PFSK-1 (cell line): Measurements from ENCODE around the gene BCLAF1.

Experiments used
- FOXP2 ChIP-seq: optimal IDR thresholded peaks from 2 replicates; pipeline ENCODE3; 2011; ENCODE audit warnings: borderline replicate concordance, control low read depth, inconsistent platforms; ENCODE audit not compliant: insufficient read depth; ENCODE audit errors: extremely low read length, extremely low read depth
- POLR2AphosphoS5 ChIP-seq: IDR thresholded peaks from 2 replicates; pipeline ENCODE4 v1.6.1; 2012; ENCODE audit warnings: low read depth, mild to moderate bottlenecking, control low read depth, low read length, moderate library complexity
- SIN3A ChIP-seq: IDR thresholded peaks from 2 replicates; pipeline ENCODE4 v1.6.1; 2012; ENCODE audit warnings: mild to moderate bottlenecking, low read length, moderate library complexity, borderline replicate concordance; ENCODE audit not compliant: insufficient read depth
- TAF1 ChIP-seq: IDR thresholded peaks from 2 replicates; pipeline ENCODE4 v1.6.1; 2012; ENCODE audit warnings: low read length, control low read depth, borderline replicate concordance; ENCODE audit not compliant: insufficient read depth
- TF ChIP-seq, protein P1 (sequence below), 2 experiments: IDR thresholded peaks; 2 replicates each; pipeline versions ENCODE4 v1.6.1 to v1.8.0; 2011 to 2012; ENCODE audit warnings: low read depth in 2 of 2, low read length in 2 of 2, control low read depth in 1 of 2, inconsistent platforms in 1 of 2, mild to moderate bottlenecking in 1 of 2, moderate library complexity in 1 of 2; ENCODE audit not compliant: insufficient read depth in 1 of 2

The BCLAF1 gene

DNA sequence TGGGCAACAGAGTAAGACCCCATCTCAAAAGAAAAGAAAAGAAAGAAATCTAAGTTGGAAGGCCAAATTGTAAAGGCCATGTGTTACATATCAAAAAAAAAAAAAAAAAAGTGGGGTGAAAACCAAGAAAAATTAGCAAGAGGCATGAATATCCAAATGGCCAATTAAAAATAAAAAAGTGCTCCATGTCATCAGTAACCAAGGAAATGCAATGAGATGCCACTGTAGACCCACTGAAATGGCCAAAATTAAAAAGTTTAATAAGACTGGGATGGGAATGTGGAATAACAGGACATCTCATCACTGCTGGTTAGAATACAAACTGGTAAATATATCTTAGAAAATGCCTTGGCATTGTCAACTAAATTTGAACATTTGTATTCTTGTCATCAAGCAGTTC is 30.1 kb upstream of the BCLAF1 start:
- TF ChIP-seq SIN3A = no peak
- TF ChIP-seq FOXP2 = no peak
- no peak for TF ChIP-seq TAF1
- TF ChIP-seq, protein P1, sequence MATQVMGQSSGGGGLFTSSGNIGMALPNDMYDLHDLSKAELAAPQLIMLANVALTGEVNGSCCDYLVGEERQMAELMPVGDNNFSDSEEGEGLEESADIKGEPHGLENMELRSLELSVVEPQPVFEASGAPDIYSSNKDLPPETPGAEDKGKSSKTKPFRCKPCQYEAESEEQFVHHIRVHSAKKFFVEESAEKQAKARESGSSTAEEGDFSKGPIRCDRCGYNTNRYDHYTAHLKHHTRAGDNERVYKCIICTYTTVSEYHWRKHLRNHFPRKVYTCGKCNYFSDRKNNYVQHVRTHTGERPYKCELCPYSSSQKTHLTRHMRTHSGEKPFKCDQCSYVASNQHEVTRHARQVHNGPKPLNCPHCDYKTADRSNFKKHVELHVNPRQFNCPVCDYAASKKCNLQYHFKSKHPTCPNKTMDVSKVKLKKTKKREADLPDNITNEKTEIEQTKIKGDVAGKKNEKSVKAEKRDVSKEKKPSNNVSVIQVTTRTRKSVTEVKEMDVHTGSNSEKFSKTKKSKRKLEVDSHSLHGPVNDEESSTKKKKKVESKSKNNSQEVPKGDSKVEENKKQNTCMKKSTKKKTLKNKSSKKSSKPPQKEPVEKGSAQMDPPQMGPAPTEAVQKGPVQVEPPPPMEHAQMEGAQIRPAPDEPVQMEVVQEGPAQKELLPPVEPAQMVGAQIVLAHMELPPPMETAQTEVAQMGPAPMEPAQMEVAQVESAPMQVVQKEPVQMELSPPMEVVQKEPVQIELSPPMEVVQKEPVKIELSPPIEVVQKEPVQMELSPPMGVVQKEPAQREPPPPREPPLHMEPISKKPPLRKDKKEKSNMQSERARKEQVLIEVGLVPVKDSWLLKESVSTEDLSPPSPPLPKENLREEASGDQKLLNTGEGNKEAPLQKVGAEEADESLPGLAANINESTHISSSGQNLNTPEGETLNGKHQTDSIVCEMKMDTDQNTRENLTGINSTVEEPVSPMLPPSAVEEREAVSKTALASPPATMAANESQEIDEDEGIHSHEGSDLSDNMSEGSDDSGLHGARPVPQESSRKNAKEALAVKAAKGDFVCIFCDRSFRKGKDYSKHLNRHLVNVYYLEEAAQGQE (IDR thresholded peaks at IDR 0.05; ENCODE audit: insufficient read depth in 1 of 2, low read depth in 2 of 2, low read length in 2 of 2) = no peak
- no peak for TF ChIP-seq POLR2AphosphoS5

DNA sequence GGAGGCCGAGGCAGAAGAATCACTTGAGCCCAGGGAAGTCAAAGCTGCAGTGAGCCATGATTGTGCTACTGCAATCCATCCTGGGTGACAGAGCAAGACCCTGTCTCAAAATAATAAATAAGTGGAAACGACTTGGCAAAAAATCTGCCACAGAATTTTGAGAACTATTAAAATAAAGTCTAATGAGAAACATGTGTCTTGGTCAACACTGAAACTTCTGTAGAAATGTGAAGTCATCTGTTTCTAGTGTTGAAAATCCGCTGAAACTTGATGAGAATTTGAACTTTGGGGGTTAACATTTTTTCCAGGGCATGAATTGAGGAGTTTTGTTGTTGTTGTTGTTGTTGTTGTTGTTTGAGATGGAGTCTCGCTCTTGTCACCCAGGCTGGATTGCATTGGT is 29.0 kb upstream of the BCLAF1 start:
- TF ChIP-seq, protein P1 (IDR thresholded peaks at IDR 0.05; ENCODE audit: insufficient read depth in 1 of 2, low read depth in 2 of 2, low read length in 2 of 2) = no peak
- TF ChIP-seq POLR2AphosphoS5 (no peak), TAF1 (no peak), FOXP2 (no peak), SIN3A (no peak)

DNA sequence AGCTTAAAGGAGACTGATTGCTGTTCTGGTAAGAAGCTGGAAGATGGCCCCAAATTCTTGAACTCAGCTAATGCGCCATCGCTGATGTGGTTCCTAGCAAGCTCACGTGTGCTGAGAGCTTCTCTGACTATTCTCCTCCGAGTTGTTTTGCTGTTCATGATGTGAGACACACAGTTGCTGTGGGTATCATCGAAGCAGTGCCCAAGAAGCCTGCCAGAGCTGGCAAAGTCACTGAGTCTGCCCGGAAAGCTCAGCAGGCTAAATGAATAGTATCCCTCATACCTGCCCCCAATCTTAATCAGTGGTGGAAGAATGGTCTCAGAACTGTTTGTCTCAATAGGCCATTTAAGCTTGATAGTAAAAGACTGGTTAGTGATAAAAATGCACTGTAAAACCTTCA is 28.3 kb upstream of the BCLAF1 start:
- no peak for TF ChIP-seq SIN3A
- no peak for TF ChIP-seq FOXP2
- TF ChIP-seq POLR2AphosphoS5 = no peak
- no peak for TF ChIP-seq TAF1
- TF ChIP-seq, protein P1 (IDR thresholded peaks at IDR 0.05; ENCODE audit: insufficient read depth in 1 of 2, low read depth in 2 of 2, low read length in 2 of 2) = no peak

DNA sequence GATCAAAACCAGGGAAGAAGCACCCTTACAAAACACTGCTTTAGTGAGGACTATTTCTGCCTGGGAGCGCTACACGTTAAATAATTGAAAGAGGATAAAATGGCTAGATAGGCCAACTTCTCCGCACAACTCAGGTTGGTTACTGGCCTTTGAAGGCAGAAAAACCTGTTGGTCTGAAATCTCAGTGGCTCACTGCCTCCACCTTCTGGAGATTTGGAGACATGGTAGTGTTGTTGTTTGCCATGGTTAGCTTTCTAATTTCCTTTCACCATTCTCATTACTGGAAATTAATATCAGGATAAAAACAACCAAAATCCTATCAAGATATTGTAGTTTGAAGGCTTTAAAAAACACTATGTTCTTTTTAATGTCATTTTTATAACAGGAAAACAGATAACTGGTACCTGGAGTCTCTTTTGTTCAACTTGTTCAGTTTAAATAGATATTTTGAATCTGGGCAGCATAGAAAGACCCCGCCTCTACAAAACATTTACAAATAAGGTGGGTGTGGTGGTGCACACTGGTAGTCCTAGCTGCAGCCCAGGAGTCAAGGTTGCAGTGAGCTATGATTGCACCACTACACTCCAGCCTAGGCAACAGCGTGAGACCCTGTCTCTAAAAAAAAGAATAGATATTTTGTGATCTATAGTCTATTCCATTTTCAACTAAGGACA is 27.5 kb upstream of the BCLAF1 start:
- TF ChIP-seq, protein P1 (IDR thresholded peaks at IDR 0.05; ENCODE audit: insufficient read depth in 1 of 2, low read depth in 2 of 2, low read length in 2 of 2) = no peak
- TF ChIP-seq POLR2AphosphoS5 (no peak), TAF1 (no peak), SIN3A (no peak), FOXP2 (no peak)
